CD4-positive, alpha-beta T cell (primary cell): ENCODE results near the gene CLDN5. TPM values are rescaled to one million over a fixed set of nuclear protein-coding genes. Genes with fewer than 3 reads are reported as not detected.
"Not testable (repeated sequence)": the region's sequence is repeated elsewhere in the genome, so short reads cannot be mapped to it uniquely, and the experiment has no call there.

Source experiments
- ATAC-seq: fragments of 200-7000 bp; cut with Tn5 transposase; one replicate; pipeline ENCODE4 v1.10.0; 2022; ENCODE audit warnings: mild to moderate bottlenecking; ENCODE audit not compliant: poor library complexity
- CTCF ChIA-PET: fragments of 350-600 bp; sonication (Branson Sonifier 250); formaldehyde crosslinking; loops from one replicate; lab custom pipeline; 2021; ENCODE audit warnings: antibody characterized with exemption, inconsistent platforms; lab: Charles Lee
- POLR2A ChIA-PET: fragments of 350-600 bp; sonication (Branson Sonifier 250); formaldehyde crosslinking; loops from one replicate; lab custom pipeline; 2021; ENCODE audit warnings: antibody characterized with exemption, inconsistent platforms; lab: Charles Lee
- DNase-seq, 14 experiments: peaks; one replicate each; pipeline ENCODE4 v3.0.0-alpha.2; 2013 to 2020; ENCODE audit warnings: mixed read lengths in 2 of 14
- H3K27ac ChIP-seq, 2 donors: one replicate each; pipeline versions ENCODE4 v1.5.1 to v1.7.0; 2013; ENCODE audit warnings: low read length in 2 of 2, low read depth in 1 of 2, mild to moderate bottlenecking in 1 of 2
- H3K27me3 ChIP-seq, 2 experiments: 1 replicate in 1 of 2; 2 replicates in 1 of 2; pipeline versions ENCODE4 v1.6.1 to v1.7.0; 2013; ENCODE audit warnings: low read length in 2 of 2, control low read depth in 1 of 2, mild to moderate bottlenecking in 1 of 2, moderate library complexity in 1 of 2; ENCODE audit not compliant: insufficient read depth in 2 of 2, control insufficient read depth in 1 of 2
- H3K36me3 ChIP-seq: one replicate; pipeline ENCODE4 v1.6.1; 2013; ENCODE audit warnings: low read length, control low read depth; ENCODE audit not compliant: insufficient read depth
- H3K4me1 ChIP-seq: one replicate; pipeline ENCODE4 v1.6.1; 2013; ENCODE audit warnings: low read length, control low read depth; ENCODE audit not compliant: insufficient read depth
- H3K4me3 ChIP-seq: one replicate; pipeline ENCODE4 v1.5.1; 2013; ENCODE audit warnings: mild to moderate bottlenecking, low read length, moderate library complexity
- H3K9me3 ChIP-seq, 2 experiments: 1 replicate in 1 of 2; 2 replicates in 1 of 2; pipeline versions ENCODE4 v1.6.1 to v1.7.0; 2013; ENCODE audit warnings: low read length in 2 of 2, mild to moderate bottlenecking in 2 of 2, control low read depth in 1 of 2, moderate library complexity in 1 of 2; ENCODE audit not compliant: control insufficient read depth in 1 of 2, insufficient read depth in 1 of 2
- H3K27ac Mint-ChIP-seq: one replicate; pipeline ENCODE4 v1.8.0; 2020; ENCODE audit warnings: mixed read lengths
- H3K27me3 Mint-ChIP-seq: one replicate; pipeline ENCODE4 v1.8.0; 2021; ENCODE audit warnings: mixed read lengths
- H3K36me3 Mint-ChIP-seq: one replicate; pipeline ENCODE4 v1.8.0; 2021; ENCODE audit warnings: low read depth, mixed read lengths
- H3K4me1 Mint-ChIP-seq: one replicate; pipeline ENCODE4 v1.8.0; 2021; ENCODE audit warnings: low read depth, mixed read lengths
- H3K4me3 Mint-ChIP-seq: one replicate; pipeline ENCODE4 v1.8.0; 2020; ENCODE audit warnings: mild to moderate bottlenecking, mixed read lengths
- H3K9me3 Mint-ChIP-seq: one replicate; pipeline ENCODE4 v1.8.0; 2020; ENCODE audit warnings: mixed read lengths
- intact Hi-C, 2 experiments: fragments of 100-400 bp; cut with DNase I in 1 of 2; cut with micrococcal nuclease in 1 of 2; formaldehyde crosslinking; loops; one replicate each; pipeline versions ENCODE4 v1.15.1 to v1.9.0; 2023 to 2025; cut with DNase I, micrococcal nuclease
- total RNA-seq, 174 experiments: library from RNA in 2 of 174; stranded (reverse) in 2 of 174; gene quantifications; one replicate each; pipeline ENCODE4 v1.2.3 and lab custom pipeline; 2021 to 2026
- TF ChIP-seq, protein P1 (sequence below): fragments of 200-600 bp; IDR thresholded peaks from one replicate; pipeline ENCODE4 v1.8.0; 2022; ENCODE audit warnings: antibody characterized with exemption, mild to moderate bottlenecking

Gene CLDN5
- total RNA-seq, 2 experiments from 2014 or later = not detected

DNA sequence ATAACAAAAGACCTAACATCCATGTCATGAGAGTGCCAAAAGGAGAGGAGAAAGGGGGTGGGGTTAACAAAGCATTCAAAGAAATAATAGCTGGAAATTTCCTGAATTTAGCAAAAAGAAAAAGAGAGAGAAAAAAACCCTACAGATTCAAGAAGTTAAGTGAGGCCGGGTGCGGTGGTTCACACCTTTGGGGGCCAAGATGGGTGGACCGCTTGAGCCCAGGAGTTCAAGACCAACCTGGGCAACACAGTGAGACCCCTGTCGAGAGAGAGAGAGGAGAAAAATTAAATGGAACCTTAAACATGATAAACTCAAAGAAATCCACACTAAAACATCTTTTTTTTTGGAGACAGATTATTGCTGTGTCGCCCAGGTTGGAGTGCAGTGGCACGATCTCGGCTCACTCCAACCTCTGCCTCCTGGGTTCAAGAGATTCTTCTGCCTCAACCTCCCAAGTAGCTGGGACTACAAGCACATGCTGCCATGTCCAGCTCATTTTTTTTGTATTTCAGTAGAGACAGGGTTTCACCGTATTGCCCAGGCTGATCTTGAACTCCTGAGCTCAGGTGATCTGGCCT is 8.9 kb upstream of the CLDN5 start:
- Mint-ChIP-seq H3K27ac (no peak overlapping the region), H3K4me3 (no peak overlapping the region), H3K27me3 (peaks cover 4% of the 10 kb centered on the region), H3K36me3 (no peaks in the 10 kb centered on the region), H3K9me3 (no peaks in the 10 kb centered on the region), H3K4me1 (no peaks in the 10 kb centered on the region)
- Histone ChIP-seq H3K9me3 (no peaks in the 10 kb centered on the region), H3K27me3 (no peaks in the 10 kb centered on the region), H3K36me3 (no peaks in the 10 kb centered on the region), H3K27ac (no peak overlapping the region), H3K4me3 (no peak overlapping the region), H3K4me1 (no peaks in the 10 kb centered on the region)
- DNase-seq (no peak), ATAC-seq (no peak)
- CTCF ChIA-PET = interaction anchor here (0.7 to 1.3 kb wide), 2 partner anchors 11 to 96 kb away, joined by 3 to 4 read pairs; no protein-coding TSS in a partner anchor
- intact Hi-C loops = no loop called here
- POLR2A ChIA-PET = no interaction called here
- TF ChIP-seq, protein P1, sequence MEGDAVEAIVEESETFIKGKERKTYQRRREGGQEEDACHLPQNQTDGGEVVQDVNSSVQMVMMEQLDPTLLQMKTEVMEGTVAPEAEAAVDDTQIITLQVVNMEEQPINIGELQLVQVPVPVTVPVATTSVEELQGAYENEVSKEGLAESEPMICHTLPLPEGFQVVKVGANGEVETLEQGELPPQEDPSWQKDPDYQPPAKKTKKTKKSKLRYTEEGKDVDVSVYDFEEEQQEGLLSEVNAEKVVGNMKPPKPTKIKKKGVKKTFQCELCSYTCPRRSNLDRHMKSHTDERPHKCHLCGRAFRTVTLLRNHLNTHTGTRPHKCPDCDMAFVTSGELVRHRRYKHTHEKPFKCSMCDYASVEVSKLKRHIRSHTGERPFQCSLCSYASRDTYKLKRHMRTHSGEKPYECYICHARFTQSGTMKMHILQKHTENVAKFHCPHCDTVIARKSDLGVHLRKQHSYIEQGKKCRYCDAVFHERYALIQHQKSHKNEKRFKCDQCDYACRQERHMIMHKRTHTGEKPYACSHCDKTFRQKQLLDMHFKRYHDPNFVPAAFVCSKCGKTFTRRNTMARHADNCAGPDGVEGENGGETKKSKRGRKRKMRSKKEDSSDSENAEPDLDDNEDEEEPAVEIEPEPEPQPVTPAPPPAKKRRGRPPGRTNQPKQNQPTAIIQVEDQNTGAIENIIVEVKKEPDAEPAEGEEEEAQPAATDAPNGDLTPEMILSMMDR = no peak

DNA sequence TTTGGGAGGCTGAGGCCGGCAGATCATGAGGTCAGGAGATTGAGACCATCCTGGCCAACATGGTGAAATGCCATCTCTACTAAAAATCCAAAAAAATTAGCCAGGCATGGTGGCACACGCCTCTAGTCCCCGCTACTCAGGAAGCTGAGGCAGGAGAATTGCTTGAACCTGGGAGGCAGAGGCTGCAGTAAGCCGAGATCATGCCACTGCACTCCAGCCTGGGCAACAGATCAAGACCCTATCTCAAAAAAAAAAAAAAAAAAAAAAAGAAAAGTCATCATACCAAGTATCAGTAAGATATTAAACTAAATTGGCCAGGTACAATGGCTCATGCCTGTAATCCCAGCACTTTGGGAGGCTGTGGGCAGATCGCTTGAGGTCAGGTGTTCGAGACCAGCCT is 7.1 kb upstream of the CLDN5 start:
- H3K9me3 Mint-ChIP-seq, H3K4me1 ChIP-seq, H3K27ac Mint-ChIP-seq, H3K9me3 ChIP-seq, H3K27ac ChIP-seq, H3K4me1 Mint-ChIP-seq, ATAC-seq, intact Hi-C loops, H3K36me3 ChIP-seq, H3K27me3 ChIP-seq, POLR2A ChIA-PET, H3K27me3 Mint-ChIP-seq, H3K4me3 ChIP-seq, DNase-seq, CTCF ChIA-PET, H3K36me3 Mint-ChIP-seq, H3K4me3 Mint-ChIP-seq: not testable (repeated sequence)

DNA sequence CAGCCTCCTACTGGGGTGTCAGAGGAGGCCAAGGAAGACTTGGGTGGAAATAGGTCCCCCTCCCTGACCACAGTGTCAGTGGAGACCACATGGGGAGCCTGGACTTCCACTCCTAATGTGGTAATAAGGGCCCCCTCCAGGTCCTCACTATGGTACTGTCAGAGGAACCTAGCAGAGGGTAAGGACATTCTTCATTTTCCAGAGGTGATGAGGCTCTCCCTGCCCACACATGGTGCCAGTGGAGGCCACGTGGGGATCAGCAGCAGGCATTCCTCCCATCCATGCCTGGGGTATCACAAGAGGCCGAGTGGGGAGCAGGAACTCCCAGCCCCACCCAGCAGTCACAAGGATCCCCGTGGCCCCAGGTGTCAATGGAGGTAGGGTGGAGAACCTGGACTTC is 6.5 kb upstream of the CLDN5 start:
- Mint-ChIP-seq H3K4me1 (no peaks in the 10 kb centered on the region), H3K9me3 (no peaks in the 10 kb centered on the region), H3K27ac (no peak overlapping the region), H3K36me3 (no peaks in the 10 kb centered on the region), H3K27me3 (peaks cover 13% of the 10 kb centered on the region), H3K4me3 (no peak overlapping the region)
- H3K27ac ChIP-seq = no peak overlapping the region
- H3K4me3 ChIP-seq = no peak overlapping the region
- no peaks in the 10 kb centered on the region for H3K9me3 ChIP-seq
- no peaks in the 10 kb centered on the region for H3K36me3 ChIP-seq
- TF ChIP-seq, protein P1 = no peak
- intact Hi-C loops = no loop called here
- ChIA-PET POLR2A (no interaction called here), CTCF (no interaction called here)
- no peak for ATAC-seq
- no peak for DNase-seq
- H3K27me3 ChIP-seq = peaks cover 0 to 5% of the 10 kb centered on the region in 2 experiments
- no peaks in the 10 kb centered on the region for H3K4me1 ChIP-seq

DNA sequence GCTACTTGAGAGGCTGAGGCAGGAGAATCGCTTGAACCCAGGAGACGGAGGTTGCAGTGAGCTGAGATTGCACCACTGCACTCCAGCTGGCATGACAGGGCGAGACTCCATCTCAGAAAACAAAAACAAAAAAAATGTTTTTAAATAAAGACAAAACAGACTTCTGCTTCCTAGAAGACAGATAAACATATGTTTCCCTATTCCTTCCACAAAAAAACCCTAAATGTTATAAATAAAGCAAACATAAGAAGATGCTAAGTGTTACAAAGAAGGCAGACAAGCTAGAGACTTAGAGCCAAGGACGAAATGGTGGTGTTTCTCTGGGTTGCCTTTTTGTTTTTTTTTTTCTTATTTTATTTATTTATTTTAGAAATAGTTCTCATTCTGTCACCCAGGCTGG is 5.6 kb upstream of the CLDN5 start:
- no peak for ATAC-seq
- CTCF ChIA-PET = no interaction called here

More for the DNA sequence above, 5.6 kb upstream of the CLDN5 start:
- H3K4me1 Mint-ChIP-seq = peaks cover 2% of the 10 kb centered on the region
- peaks cover 0 to 4% of the 10 kb centered on the region in 2 experiments for H3K9me3 ChIP-seq
- TF ChIP-seq, protein P1 = no peak
- H3K4me3 ChIP-seq = no peak overlapping the region
- no peaks in the 10 kb centered on the region for H3K36me3 Mint-ChIP-seq
- H3K9me3 Mint-ChIP-seq = no peaks in the 10 kb centered on the region
- DNase-seq = no peak
- H3K36me3 ChIP-seq = no peaks in the 10 kb centered on the region
- no peak overlapping the region for H3K4me3 Mint-ChIP-seq
- peaks cover 1% of the 10 kb centered on the region for H3K4me1 ChIP-seq
- H3K27ac ChIP-seq = no peak overlapping the region
- POLR2A ChIA-PET = interaction anchor here (0.6 kb wide), 1 partner anchor 100 kb away, joined by 3 read pairs; no protein-coding TSS in a partner anchor
- intact Hi-C loops = no loop called here
- peaks cover 16% of the 10 kb centered on the region for H3K27me3 Mint-ChIP-seq
- H3K27me3 ChIP-seq = peaks cover 8 to 15% of the 10 kb centered on the region in 2 experiments
- H3K27ac Mint-ChIP-seq = no peak overlapping the region
